GM19035 (cell line): ENCODE results near the gene MAB21L4.

Experiments
- ATAC-seq: cut with Tn5 transposase; IDR thresholded peaks from one replicate; pipeline ENCODE4 v1.9.1; 2021; ENCODE audit not compliant: unreplicated experiment

MAB21L4 gene

DNA sequence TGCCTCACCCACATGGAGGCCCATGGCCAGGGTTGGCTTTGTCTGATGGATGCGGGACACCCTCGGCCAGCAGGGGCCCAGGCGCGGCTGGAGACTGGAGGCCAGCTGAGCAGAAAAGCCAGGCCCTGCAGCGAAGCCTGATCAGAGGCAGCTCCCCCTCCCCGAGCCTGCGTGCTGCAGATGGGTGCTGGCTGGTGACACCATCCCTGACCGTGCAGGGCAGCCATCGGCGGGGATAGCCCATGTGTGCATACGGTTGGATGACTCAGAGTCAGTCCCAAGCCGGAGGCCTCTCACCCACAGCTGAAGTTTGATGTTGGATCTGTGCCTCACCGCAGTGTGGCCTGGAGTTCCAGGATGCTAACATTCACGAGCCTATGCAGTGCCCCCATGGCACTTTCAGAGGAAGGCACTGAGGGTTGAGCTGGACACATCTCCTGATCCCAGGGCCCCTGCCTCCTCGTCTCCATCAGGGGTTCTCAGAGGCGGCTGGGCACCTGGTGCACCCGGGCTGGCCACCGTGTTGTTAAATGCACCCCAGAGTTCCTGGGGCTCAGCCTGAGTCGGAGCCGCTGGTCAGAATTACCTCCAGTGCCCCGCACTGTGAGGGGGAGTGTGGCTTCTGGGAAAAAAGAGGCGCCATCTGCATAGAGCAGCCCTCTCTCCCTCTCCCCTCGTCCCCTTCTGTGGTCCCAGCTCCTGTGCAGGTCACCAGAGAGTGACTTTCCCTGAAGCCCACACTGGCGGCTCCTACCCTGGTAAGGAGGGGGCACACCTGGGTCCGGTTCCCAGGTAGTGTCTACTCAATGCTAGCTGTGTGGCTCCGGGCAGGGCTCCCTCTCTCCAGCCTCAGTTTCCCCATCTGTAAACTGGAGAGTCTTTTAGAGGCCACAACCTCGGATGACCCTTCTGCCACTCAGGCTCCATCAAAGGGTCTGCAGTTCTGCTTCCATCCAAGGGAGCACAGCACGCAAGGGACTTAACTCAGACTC is 56.5 kb downstream of the MAB21L4 start:
- no peak for ATAC-seq

DNA sequence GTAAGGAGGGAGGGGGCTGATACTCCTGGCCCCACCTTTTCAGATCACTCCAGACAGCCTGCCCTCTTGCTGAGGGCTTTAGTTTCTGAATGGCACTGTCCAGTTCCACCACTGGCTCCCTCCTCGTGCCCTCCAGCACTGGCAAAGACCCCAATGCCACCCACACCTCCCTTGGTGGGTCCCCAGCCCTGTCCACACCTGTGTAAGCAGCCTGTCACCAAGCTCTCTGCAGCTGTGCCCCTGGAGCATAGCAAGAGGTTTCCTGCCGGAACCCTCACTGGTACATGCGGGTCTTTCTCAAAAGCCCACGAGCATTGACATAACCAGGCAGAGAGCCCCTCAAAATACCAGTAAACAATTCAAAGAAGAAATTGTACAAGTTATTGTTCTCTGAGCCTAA is 58.3 kb downstream of the MAB21L4 start:
- ATAC-seq: no peak

DNA sequence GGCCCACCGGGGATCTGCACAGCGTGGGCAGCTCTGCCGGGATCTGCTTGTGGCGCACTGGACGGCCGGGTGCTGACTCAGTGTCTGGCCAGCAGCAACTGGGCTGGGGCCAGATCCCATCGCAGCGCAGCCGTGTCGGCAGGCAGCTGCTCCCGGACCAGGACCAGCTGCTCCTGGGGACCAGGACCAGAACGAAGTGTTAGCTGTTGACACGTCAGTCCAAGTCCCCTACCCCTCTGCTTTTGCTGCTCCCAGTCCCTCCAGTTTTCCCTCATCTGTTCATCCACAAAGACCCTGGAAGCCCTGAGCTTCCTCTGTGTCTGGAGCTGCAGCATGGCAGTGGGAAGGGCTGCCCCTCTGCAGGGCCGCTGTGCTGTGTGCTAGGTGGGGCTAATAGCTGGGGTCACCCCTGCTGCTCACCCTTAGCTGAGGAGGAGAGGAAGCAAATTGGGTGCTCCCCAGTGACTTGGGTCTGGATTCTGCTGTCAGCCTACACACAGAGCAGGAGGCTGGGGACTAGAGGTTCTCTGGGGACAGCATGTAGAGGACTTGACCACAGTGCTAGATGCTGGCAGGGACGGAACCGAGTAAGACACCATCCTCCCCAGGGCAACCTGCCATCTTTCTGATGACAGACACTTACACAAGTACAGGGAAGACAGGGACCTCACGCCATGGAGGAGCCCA is 59.0 kb downstream of the MAB21L4 start:
- ATAC-seq: no peak
